ENCODE results near the gene NBR1.
"Not testable (repeated sequence)": the region's sequence is repeated elsewhere in the genome, so short reads cannot be mapped to it uniquely, and the experiment has no call there.

Gene NBR1

GRCh38 chr17:43159232-43159631 lies 11.8 kb upstream of the NBR1 start:
- not testable (repeated sequence) for DNase-seq (ENCODE audit: low spot score)

GRCh38 chr17:43159957-43160356 lies 11.1 kb upstream of the NBR1 start:
- DNase-seq (ENCODE audit: low spot score), result not testable (repeated sequence)

GRCh38 chr17:43165971-43166370 lies 5.0 kb upstream of the NBR1 start:
- not testable (repeated sequence) for DNase-seq (ENCODE audit: low spot score)

- DNase-seq (ENCODE audit: low spot score), result peak; percentile 22
Observed at GRCh38 chr17:43169561-43170139, 1.4 kb upstream of the NBR1 start.

- DNase-seq (ENCODE audit: low spot score), result peak; percentile 97
Observed at GRCh38 chr17:43170140-43170765, 761 bp upstream of the NBR1 start.

- peak; percentile 35 for DNase-seq (ENCODE audit: low spot score)
Observed at GRCh38 chr17:43171586-43172487, 823 bp downstream of the NBR1 start.

DNA sequence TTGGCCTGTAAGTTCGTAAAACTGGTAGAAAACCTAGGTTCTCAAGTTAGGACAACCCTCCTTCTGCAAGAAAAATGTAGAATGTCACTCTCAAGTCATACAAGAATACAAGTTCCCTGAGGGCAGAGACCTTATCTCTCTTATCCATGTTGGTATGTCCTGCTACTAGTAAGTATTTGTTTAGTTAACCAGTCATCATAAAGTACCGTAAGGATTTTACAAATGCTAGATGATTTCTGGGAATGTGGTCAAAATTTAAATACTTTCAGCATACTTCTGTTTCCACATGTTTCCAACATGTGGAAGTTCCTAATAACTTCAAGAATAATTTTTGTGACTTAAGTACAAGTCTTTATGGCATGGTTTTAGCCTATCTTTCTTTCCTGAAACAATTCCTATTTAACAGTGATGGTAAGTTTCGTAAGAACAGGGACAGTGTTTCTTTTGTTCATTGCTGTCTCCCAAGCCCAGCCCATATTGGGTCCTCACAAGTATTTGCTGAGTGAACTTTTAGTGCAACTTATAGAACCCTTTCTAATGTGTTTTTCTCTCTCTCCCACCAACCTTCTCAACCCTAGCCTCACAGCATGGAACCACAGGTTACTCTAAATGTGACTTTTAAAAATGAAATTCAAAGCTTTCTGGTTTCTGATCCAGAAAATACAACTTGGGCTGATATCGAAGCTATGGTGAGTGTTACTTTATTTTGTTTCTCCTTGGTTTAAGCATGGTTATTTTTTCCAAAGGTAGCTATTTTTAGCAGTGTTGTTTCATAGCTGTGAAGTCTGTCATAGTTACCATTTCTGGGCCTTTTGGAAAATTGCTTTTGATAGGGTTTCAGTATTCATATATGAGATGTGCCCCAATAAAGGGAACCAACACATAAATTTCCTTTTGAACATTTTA lies 4.5 kb downstream of the NBR1 start:
- DNase-seq (ENCODE audit: low spot score), result peak; percentile 32

- no peak for DNase-seq (ENCODE audit: low spot score)
Observed at GRCh38 chr17:43176119-43176570, 5.1 kb downstream of the NBR1 start.

GRCh38 chr17:43183921-43184320 lies 12.9 kb downstream of the NBR1 start:
- DNase-seq (ENCODE audit: low spot score), result no peak

DNA sequence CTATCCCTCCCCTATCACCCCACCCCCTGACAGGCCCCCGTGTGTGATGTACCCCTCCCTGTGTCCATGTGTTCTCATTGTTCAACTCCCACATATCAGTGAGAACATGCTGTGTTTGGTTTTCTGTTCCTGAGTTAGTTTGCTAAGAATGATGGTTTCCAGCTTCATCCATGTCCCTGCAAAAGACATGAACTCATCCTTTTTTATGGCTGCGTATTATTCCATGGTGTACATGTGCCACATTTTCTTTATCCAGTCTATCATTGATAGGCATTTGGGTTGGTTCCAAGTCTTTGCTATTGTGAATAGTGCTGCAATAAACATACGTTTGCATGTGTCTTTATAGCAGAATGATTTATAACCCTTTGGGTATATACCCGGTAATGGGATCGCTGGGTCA lies 15.6 kb downstream of the NBR1 start:
- DNase-seq (ENCODE audit: low spot score), result not testable (repeated sequence)

DNA sequence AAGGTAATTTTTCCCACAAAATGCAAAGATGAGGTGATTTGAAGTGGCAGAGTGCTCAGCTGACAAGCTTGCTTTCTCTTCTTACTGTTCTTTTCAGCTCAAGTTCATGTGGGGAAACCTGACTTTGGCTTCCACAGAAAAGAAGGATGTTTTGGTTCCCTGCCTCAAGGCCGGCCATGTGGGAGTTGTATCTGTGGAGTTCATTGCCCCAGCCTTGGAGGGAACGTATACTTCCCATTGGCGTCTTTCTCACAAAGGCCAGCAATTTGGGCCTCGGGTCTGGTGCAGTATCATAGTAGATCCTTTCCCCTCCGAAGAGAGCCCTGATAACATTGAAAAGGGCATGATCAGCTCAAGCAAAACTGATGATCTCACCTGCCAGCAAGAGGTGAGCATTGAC lies 22.2 kb downstream of the NBR1 start:
- no peak for DNase-seq (ENCODE audit: low spot score)

DNA sequence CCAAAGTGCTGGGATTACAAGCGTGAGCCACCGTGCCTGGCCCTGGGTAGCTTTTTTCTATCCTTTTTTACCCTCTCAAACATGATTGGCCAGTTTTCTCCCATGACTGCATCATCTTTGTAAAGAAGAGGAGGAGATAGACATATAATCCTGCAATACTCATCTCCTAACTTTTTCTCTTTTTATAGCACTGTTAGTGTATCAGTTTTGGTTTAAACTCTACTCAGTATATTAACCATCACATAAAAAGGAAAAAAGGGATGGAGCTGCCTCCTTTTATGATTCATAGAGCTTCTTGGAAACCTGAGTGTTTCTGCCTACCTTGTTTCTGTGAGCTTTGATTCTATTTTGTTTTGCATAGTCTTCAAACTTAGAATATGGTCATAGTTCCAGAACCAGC lies 28.6 kb downstream of the NBR1 start:
- DNase-seq (ENCODE audit: low spot score), result no peak

- DNase-seq (ENCODE audit: low spot score), result no peak
Observed at GRCh38 chr17:43200127-43200526, 29.1 kb downstream of the NBR1 start.

GRCh38 chr17:43203013-43203412 lies 32.0 kb downstream of the NBR1 start:
- DNase-seq (ENCODE audit: low spot score), result not testable (repeated sequence)

- no peak for DNase-seq (ENCODE audit: low spot score)
Observed at GRCh38 chr17:43210576-43210975, 39.6 kb downstream of the NBR1 start.

GRCh38 chr17:43211123-43211479 lies 40.1 kb downstream of the NBR1 start:
- no peak for DNase-seq (ENCODE audit: low spot score)

- peak; percentile 88 for DNase-seq (ENCODE audit: low spot score)
Observed at GRCh38 chr17:43211480-43212402, 40.7 kb downstream of the NBR1 start, which contains the start of gene TMEM106A. Gene TMEM106A, plus strand, starts transcription at chr17:43211875. Its CDS starts 1,167 bp downstream, at chr17:43213042.

DNA sequence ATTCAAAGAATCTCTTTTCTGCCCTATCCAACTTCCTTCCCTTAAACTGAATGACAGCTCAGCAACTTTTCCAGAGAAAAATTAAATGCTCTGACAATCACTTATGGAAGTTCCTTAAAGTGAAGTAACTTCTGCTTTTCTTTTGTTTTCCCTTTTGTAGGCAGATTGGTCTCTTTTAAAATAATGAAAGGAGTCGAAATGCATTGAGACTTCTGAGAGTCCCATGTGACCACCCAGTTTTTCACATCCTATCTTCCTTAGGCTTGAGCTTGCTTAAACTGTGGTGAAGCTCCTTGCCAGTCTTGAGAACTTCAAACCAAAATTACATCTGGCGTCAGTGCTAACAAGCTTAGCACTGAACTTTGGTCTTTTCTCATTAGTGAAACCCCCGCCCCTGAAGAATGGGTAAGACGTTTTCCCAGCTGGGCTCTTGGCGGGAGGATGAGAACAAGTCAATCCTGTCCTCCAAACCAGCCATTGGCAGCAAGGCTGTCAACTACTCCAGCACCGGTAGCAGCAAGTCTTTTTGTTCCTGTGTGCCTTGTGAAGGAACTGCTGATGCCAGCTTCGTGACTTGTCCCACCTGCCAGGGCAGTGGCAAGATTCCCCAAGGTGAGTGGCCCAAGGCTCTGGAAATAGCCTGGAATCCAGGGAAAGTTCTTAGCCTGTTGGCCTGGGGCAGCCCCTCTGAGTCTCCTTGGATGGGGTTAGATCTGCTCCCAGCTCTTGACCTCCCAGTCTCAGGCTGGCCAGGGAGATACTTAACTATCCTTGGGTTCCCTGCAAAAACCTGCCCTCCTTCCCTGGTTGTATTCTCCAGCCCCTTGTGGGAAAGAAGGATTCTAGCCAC lies 41.9 kb downstream of the NBR1 start:
- no peak for DNase-seq (ENCODE audit: low spot score)

DNA sequence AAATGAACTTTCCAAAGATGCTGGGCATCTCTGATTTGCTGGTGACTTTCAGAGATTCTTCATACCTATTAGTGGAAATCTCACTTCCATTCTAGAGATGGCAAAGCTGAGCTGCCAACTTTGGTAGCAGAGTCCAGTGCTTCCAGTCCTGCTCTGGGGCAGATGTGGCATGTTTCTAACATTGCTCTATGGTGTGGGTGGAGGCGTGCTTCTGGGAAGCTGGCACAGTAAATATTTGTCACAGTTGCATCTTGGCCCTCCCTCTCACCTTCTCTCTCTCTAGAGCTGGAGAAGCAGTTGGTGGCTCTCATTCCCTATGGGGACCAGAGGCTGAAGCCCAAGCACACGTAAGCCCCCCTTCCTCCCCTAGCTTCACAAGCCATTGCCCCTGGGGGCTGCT lies 42.5 kb downstream of the NBR1 start:
- no peak for DNase-seq (ENCODE audit: low spot score)

DNA sequence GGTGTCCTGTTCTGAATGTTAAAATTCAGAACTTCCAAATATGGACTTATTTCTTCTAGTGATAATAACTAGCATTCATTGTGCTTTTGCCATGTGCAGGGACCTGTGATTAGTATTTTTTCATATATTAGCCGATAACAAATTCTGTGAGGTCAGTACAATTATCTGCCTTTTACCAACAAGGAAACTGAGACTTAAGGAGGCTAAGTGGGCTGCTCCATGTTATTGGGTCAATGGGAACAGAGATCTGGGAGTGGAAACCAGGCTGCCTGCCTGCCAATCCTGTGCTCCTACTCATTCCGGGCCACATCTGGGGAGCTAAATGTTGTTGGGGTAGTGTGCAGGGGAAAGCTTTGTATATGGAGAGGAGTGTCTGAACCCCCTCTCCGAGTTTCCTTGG lies 44.3 kb downstream of the NBR1 start:
- no peak for DNase-seq (ENCODE audit: low spot score)

All from COLO829 (cell line).